ENCODE data around the gene MARCHF7. TPM values are rescaled to one million over a fixed set of nuclear protein-coding genes. Genes with fewer than 3 reads are reported as not detected.

MARCHF7 gene
- total RNA-seq, 1 donor from 2014 or later: 86.7 TPM

GRCh38 chr2:159750873-159751272 is 38.6 kb downstream of the MARCHF7 start:
- intact Hi-C loops (cut with micrococcal nuclease): no loop called here
- POLR2A ChIA-PET: no interaction called here
- no peaks in the 10 kb centered on the region for H3K9me3 Mint-ChIP-seq
- no peak overlapping the region for H3K4me3 Mint-ChIP-seq
- H3K27me3 Mint-ChIP-seq: no peaks in the 10 kb centered on the region
- no peaks in the 10 kb centered on the region for H3K4me1 Mint-ChIP-seq
- H3K36me3 Mint-ChIP-seq (ENCODE audit: low read depth): peaks cover 61% of the 10 kb centered on the region
- no peak for ATAC-seq (ENCODE audit: low read depth)
- CTCF ChIA-PET: no interaction called here
- no peak for TF ChIP-seq CTCF (IDR thresholded peaks at IDR 0.05)
- no peak overlapping the region for H3K27ac Mint-ChIP-seq
- DNase-seq: no peak

GRCh38 chr2:159753797-159754196 is 41.5 kb downstream of the MARCHF7 start:
- Mint-ChIP-seq H3K27me3 (no peaks in the 10 kb centered on the region), H3K4me3 (no peak overlapping the region), H3K9me3 (no peaks in the 10 kb centered on the region), H3K36me3 (ENCODE audit: low read depth) (peaks cover 57% of the 10 kb centered on the region), H3K4me1 (no peaks in the 10 kb centered on the region), H3K27ac (no peak overlapping the region)
- POLR2A ChIA-PET: no interaction called here
- CTCF ChIA-PET: no interaction called here
- no peak for DNase-seq
- no peak for ATAC-seq (ENCODE audit: low read depth)
- intact Hi-C loops (cut with micrococcal nuclease): loop anchor here (2.0 kb wide), 1 partner anchor 215 kb away; no protein-coding TSS in a partner anchor
- no peak for TF ChIP-seq CTCF (IDR thresholded peaks at IDR 0.05)

- Mint-ChIP-seq H3K36me3 (ENCODE audit: low read depth) (peaks cover 57% of the 10 kb centered on the region), H3K4me1 (no peaks in the 10 kb centered on the region), H3K9me3 (no peaks in the 10 kb centered on the region), H3K27ac (no peak overlapping the region), H3K4me3 (no peak overlapping the region), H3K27me3 (no peaks in the 10 kb centered on the region)
- no peak for DNase-seq
- ChIA-PET POLR2A (no interaction called here), CTCF (no interaction called here)
- intact Hi-C loops (cut with micrococcal nuclease): loop anchor here (1.0 to 5.0 kb wide), 3 partner anchors 167 to 214 kb away; no protein-coding TSS in a partner anchor
- no peak for ATAC-seq (ENCODE audit: low read depth)
- TF ChIP-seq CTCF (IDR thresholded peaks at IDR 0.05): no peak
These were observed 42.7 kb downstream of the MARCHF7 start for GRCh38 chr2:159755014-159755413.

GRCh38 chr2:159755788-159756187 is 43.5 kb downstream of the MARCHF7 start:
- POLR2A ChIA-PET: interaction anchor here (0.6 kb wide), 1 partner anchor 21 kb away, joined by 6 read pairs; no protein-coding TSS in a partner anchor
- Mint-ChIP-seq H3K4me1 (no peaks in the 10 kb centered on the region), H3K27me3 (no peaks in the 10 kb centered on the region), H3K36me3 (ENCODE audit: low read depth) (peaks cover 62% of the 10 kb centered on the region), H3K4me3 (no peak overlapping the region), H3K9me3 (no peaks in the 10 kb centered on the region), H3K27ac (no peak overlapping the region)
- TF ChIP-seq CTCF (IDR thresholded peaks at IDR 0.05): no peak
- DNase-seq (no peak), ATAC-seq (ENCODE audit: low read depth) (no peak)
- CTCF ChIA-PET: interaction anchor here (0.8 to 1.0 kb wide), 2 partner anchors 8 to 212 kb away, joined by 3 to 6 read pairs; no protein-coding TSS in a partner anchor
- intact Hi-C loops (cut with micrococcal nuclease): loop anchor here (1.0 to 5.0 kb wide), 3 partner anchors 167 to 213 kb away; no protein-coding TSS in a partner anchor

GRCh38 chr2:159758239-159758638 is 45.9 kb downstream of the MARCHF7 start:
- H3K27me3 Mint-ChIP-seq: no peaks in the 10 kb centered on the region
- H3K4me3 Mint-ChIP-seq: no peak overlapping the region
- ATAC-seq (ENCODE audit: low read depth) (no peak), DNase-seq (no peak)
- no peaks in the 10 kb centered on the region for H3K9me3 Mint-ChIP-seq
- ChIA-PET POLR2A (no interaction called here), CTCF (no interaction called here)
- intact Hi-C loops (cut with micrococcal nuclease): loop anchor here (5.0 kb wide), 1 partner anchor 164 kb away; no protein-coding TSS in a partner anchor
- H3K27ac Mint-ChIP-seq: no peak overlapping the region
- peaks cover 55% of the 10 kb centered on the region for H3K36me3 Mint-ChIP-seq (ENCODE audit: low read depth)
- TF ChIP-seq CTCF (IDR thresholded peaks at IDR 0.05): no peak
- H3K4me1 Mint-ChIP-seq: no peaks in the 10 kb centered on the region
